HCT116 (cell line): Measurements from ENCODE around the gene INPP5E. TPM values are rescaled to one million over a fixed set of nuclear protein-coding genes. Genes with fewer than 3 reads are reported as not detected.

Experiments
- ATAC-seq: fragments of 200-7000 bp; cut with Tn5 transposase; 2 replicates; pipeline ENCODE4 v1.9.1; 2020; ENCODE audit warnings: mild to moderate bottlenecking, moderate library complexity
- BruUV-seq: library from RNA; stranded (reverse); fragments of 400-500 nt; replicated peaks from 2 replicates; lab custom pipeline; 2021; lab: Mats Ljungman, UMichigan
- CTCF ChIA-PET: fragments of 300-600 bp; sonication (Branson Sonifier 250); formaldehyde crosslinking; loops from one replicate; lab custom pipeline; 2021; ENCODE audit warnings: antibody characterized with exemption; lab: Charles Lee
- POLR2A ChIA-PET: fragments of 300-600, 350-600 bp; sonication (Branson Sonifier 250); formaldehyde crosslinking; loops from one replicate; lab custom pipeline; 2021; ENCODE audit warnings: antibody characterized with exemption; lab: Charles Lee
- RAD21 ChIA-PET, 2 experiments: fragments of 300-600 bp; sonication (Branson Sonifier 250); formaldehyde crosslinking; loops; one replicate each; lab custom pipeline; 2023; ENCODE audit warnings: low total read pairs in 2 of 2; ENCODE audit not compliant: uncharacterized antibody in 2 of 2, unreplicated experiment in 2 of 2, low non-redundant PET in 1 of 2; lab: Charles Lee
- DNase-seq: peaks from one replicate; pipeline ENCODE4 v3.0.0-alpha.2; 2010; ENCODE audit warnings: low read depth, low spot score
- H2AFZ ChIP-seq: fragments of 200-600 bp; shearing (Covaris generic), sonication (generic); 2 replicates; pipeline ENCODE4 v1.6.1; 2017; ENCODE audit warnings: low read depth, mixed run types, mixed read lengths, antibody characterized with exemption, low read length; ENCODE audit not compliant: poor library complexity, severe bottlenecking
- H3K27ac ChIP-seq: 2 replicates; pipeline ENCODE4 v1.5.1; 2012; ENCODE audit warnings: low read depth, low read length
- H3K27me3 ChIP-seq: fragments of 200-600 bp; sonication (generic); 2 replicates; pipeline ENCODE4 v1.6.1; 2016; ENCODE audit warnings: mixed run types, low read length, mixed read lengths; ENCODE audit not compliant: insufficient read depth
- H3K36me3 ChIP-seq, 2 experiments: fragments of 200-500 bp in 1 of 2; fragments of 200-600 bp in 1 of 2; sonication (Bioruptor generic) in 1 of 2; sonication (generic) in 1 of 2; 2 replicates each; pipeline versions ENCODE4 v1.5.1 to v1.6.1; 2014 to 2016; ENCODE audit warnings: low read length in 2 of 2, inconsistent platforms in 1 of 2, mixed read lengths in 1 of 2, mixed run types in 1 of 2; ENCODE audit not compliant: insufficient read depth in 2 of 2, control insufficient read depth in 1 of 2
- H3K4me1 ChIP-seq, 2 experiments: fragments of 200-600 bp in 1 of 2; sonication (generic) in 1 of 2; 2 replicates each; pipeline versions ENCODE4 v1.5.1 to v1.6.1; 2012 to 2017; ENCODE audit warnings: low read length in 2 of 2, inconsistent platforms in 1 of 2, mild to moderate bottlenecking in 1 of 2, mixed read lengths in 1 of 2, mixed run types in 1 of 2, moderate library complexity in 1 of 2; ENCODE audit not compliant: insufficient read depth in 2 of 2, control insufficient read depth in 1 of 2
- H3K4me2 ChIP-seq: fragments of 200-600 bp; sonication (generic); 2 replicates; pipeline ENCODE4 v1.6.1; 2017; ENCODE audit warnings: mixed run types, low read length, mixed read lengths
- H3K4me3 ChIP-seq, 2 experiments: fragments of 200-600 bp in 1 of 2; sonication (generic) in 1 of 2; replicated peaks in 1 of 2; 2 replicates each; pipeline ENCODE4 v1.5.1; 2011 to 2016; ENCODE audit warnings: low read length in 2 of 2, control low read depth in 1 of 2, low read depth in 1 of 2, mild to moderate bottlenecking in 1 of 2, mixed read lengths in 1 of 2, mixed run types in 1 of 2
- H3K79me2 ChIP-seq: fragments of 200-600 bp; sonication (generic); 2 replicates; pipeline ENCODE4 v1.6.1; 2017; ENCODE audit warnings: mild to moderate bottlenecking, mixed run types, low read length, moderate library complexity, mixed read lengths; ENCODE audit not compliant: insufficient read depth
- H3K9ac ChIP-seq: fragments of 200-600 bp; sonication (generic); 2 replicates; pipeline ENCODE4 v1.6.1; 2016; ENCODE audit warnings: low read length, mixed read lengths
- H3K9me2 ChIP-seq: fragments of 200-600 bp; sonication (generic), shearing (Covaris generic); 2 replicates; pipeline ENCODE4 v1.6.1; 2017; ENCODE audit warnings: mixed run types, mild to moderate bottlenecking, moderate library complexity; ENCODE audit not compliant: insufficient read depth
- H3K9me3 ChIP-seq, 2 experiments: fragments of 200-500 bp in 1 of 2; fragments of 200-600 bp in 1 of 2; sonication (Bioruptor generic) in 1 of 2; sonication (generic) in 1 of 2; 2 replicates each; pipeline ENCODE4 v1.6.1; 2014 to 2017; ENCODE audit warnings: low read length in 2 of 2, mixed read lengths in 2 of 2, inconsistent platforms in 1 of 2, low read depth in 1 of 2, mild to moderate bottlenecking in 1 of 2, mixed run types in 1 of 2, moderate library complexity in 1 of 2; ENCODE audit not compliant: control insufficient read depth in 1 of 2, insufficient read depth in 1 of 2
- H4K20me1 ChIP-seq: fragments of 200-600 bp; sonication (generic), shearing (Covaris generic); 2 replicates; pipeline ENCODE4 v1.6.1; 2017; ENCODE audit warnings: mixed run types, mild to moderate bottlenecking, moderate library complexity; ENCODE audit not compliant: insufficient read depth
- CBX3 ChIP-seq: IDR thresholded peaks from 2 replicates; pipeline ENCODE4 v1.6.1; 2012; ENCODE audit warnings: low read depth
- CEBPB ChIP-seq: IDR thresholded peaks from 2 replicates; pipeline ENCODE4 v1.6.1; 2012; ENCODE audit warnings: low read depth
- EGR1 ChIP-seq: IDR thresholded peaks from 2 replicates; pipeline ENCODE4 v1.6.1; 2012; ENCODE audit warnings: low read depth
- ELF1 ChIP-seq: IDR thresholded peaks from 2 replicates; pipeline ENCODE4 v1.6.1; 2012; ENCODE audit warnings: low read depth, borderline replicate concordance
- EZH2 ChIP-seq: fragments of 200-600 bp; sonication (generic); IDR thresholded peaks from 2 replicates; pipeline ENCODE4 v1.6.1; 2017; ENCODE audit warnings: antibody characterized with exemption, mixed run types
- EZH2phosphoT487 ChIP-seq: fragments of 200-600 bp; IDR thresholded peaks from 2 replicates; pipeline ENCODE4 v1.6.1; 2018; ENCODE audit warnings: antibody characterized with exemption, borderline replicate concordance
- JUND ChIP-seq: IDR thresholded peaks from 2 replicates; pipeline ENCODE4 v1.6.1; 2012
- POLR2AphosphoS5 ChIP-seq: IDR thresholded peaks from 2 replicates; pipeline ENCODE4 v1.6.1; 2011; ENCODE audit warnings: mild to moderate bottlenecking, low read depth, low read length, moderate library complexity
- RAD21 ChIP-seq: IDR thresholded peaks from 2 replicates; pipeline ENCODE4 v1.6.1; 2012; ENCODE audit warnings: low read depth, mild to moderate bottlenecking
- SIN3A ChIP-seq: IDR thresholded peaks from 2 replicates; pipeline ENCODE4 v1.6.1; 2012; ENCODE audit warnings: low read depth
- SP1 ChIP-seq: IDR thresholded peaks from 2 replicates; pipeline ENCODE4 v1.6.1; 2012; ENCODE audit warnings: low read depth
- SRF ChIP-seq: IDR thresholded peaks from 2 replicates; pipeline ENCODE4 v1.6.1; 2012; ENCODE audit warnings: low read depth
- TCF7L2 ChIP-seq: IDR thresholded peaks from 2 replicates; pipeline ENCODE4 v1.7.0; 2011; ENCODE audit warnings: borderline replicate concordance, inconsistent platforms; ENCODE audit not compliant: insufficient read depth, insufficient read length; ENCODE audit errors: extremely low read depth
- ZNF274 ChIP-seq: fragments of 200-500 bp; sonication (Bioruptor generic); IDR thresholded peaks from 2 replicates; pipeline ENCODE4 v1.6.1; 2014; ENCODE audit warnings: mild to moderate bottlenecking, low read depth, low read length, inconsistent platforms
- intact Hi-C: fragments of 100-400 bp; cut with micrococcal nuclease; formaldehyde crosslinking; loops from 2 replicates; pipeline ENCODE4 v1.10.0; 2022
- total RNA-seq: library from RNA; stranded (reverse); gene quantifications from one replicate; pipeline ENCODE4 v1.2.1, GENCODE V29; 2021; ENCODE audit not compliant: unreplicated experiment
- TF ChIP-seq, protein P1 (sequence below): IDR thresholded peaks from 2 replicates; pipeline ENCODE4 v1.6.1; 2011; ENCODE audit warnings: mild to moderate bottlenecking, low read length, moderate library complexity; ENCODE audit not compliant: insufficient replicate concordance; ENCODE audit errors: extremely low read depth
- TF ChIP-seq, protein P2 (sequence below): IDR thresholded peaks from 2 replicates; pipeline ENCODE4 v1.6.1; 2012

Gene INPP5E
- total RNA-seq, 1 experiment from 2014 or later, result 23.8 TPM

DNA sequence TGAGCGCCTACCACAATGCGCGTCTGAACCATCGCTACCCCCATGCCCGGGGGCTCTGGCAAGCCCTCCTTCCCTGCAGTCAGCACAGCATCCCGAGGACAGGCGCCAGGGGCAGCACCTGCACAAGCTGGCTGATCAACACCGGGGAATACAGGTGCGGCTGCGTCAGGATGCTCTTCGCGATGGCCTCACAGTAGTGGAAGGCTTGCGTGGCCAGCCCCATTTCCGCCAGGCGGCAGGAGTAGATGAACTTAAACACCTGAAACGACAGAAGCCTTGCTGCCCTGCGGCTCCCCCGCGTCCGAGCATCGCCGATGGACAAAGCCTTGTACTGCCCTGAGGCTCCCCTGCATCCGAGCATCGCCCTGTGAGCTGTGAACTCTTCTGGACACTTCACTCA is 17.7 kb upstream of the INPP5E start:
- no peaks in the 10 kb centered on the region for H3K27me3 ChIP-seq
- TF ChIP-seq, protein P1, sequence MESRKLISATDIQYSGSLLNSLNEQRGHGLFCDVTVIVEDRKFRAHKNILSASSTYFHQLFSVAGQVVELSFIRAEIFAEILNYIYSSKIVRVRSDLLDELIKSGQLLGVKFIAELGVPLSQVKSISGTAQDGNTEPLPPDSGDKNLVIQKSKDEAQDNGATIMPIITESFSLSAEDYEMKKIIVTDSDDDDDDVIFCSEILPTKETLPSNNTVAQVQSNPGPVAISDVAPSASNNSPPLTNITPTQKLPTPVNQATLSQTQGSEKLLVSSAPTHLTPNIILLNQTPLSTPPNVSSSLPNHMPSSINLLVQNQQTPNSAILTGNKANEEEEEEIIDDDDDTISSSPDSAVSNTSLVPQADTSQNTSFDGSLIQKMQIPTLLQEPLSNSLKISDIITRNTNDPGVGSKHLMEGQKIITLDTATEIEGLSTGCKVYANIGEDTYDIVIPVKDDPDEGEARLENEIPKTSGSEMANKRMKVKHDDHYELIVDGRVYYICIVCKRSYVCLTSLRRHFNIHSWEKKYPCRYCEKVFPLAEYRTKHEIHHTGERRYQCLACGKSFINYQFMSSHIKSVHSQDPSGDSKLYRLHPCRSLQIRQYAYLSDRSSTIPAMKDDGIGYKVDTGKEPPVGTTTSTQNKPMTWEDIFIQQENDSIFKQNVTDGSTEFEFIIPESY, result no peak
- TF ChIP-seq TCF7L2 (no peak), EZH2 (no peak), EZH2phosphoT487 (no peak), CEBPB (no peak), POLR2AphosphoS5 (no peak), RAD21 (no peak)
- DNase-seq (no peak), ATAC-seq (no peak)
- H3K9me2 ChIP-seq, result no peaks in the 10 kb centered on the region
- RAD21 ChIA-PET, result no interaction called here
- no peak overlapping the region for H3K4me3 ChIP-seq
- H4K20me1 ChIP-seq, result no peaks in the 10 kb centered on the region
- no TSS peak for BruUV-seq
- H3K79me2 ChIP-seq, result 0 out of 2 replicates have a peak, but pooled peaks cover 11% of the 10 kb centered on the region
- POLR2A ChIA-PET, result no interaction called here
- H3K36me3 ChIP-seq, result peaks cover 49 to 51% of the 10 kb centered on the region in 2 experiments; a peak in 3 of 4 replicates
- H3K27ac ChIP-seq, result no peak overlapping the region
- H3K9ac ChIP-seq, result no peak overlapping the region
- H3K9me3 ChIP-seq, result no peaks in the 10 kb centered on the region
- H3K4me1 ChIP-seq, result no peaks in the 10 kb centered on the region
- no peak overlapping the region for H2AFZ ChIP-seq
- intact Hi-C loops, result no loop called here
- no peak overlapping the region for H3K4me2 ChIP-seq
- CTCF ChIA-PET, result no interaction called here

DNA sequence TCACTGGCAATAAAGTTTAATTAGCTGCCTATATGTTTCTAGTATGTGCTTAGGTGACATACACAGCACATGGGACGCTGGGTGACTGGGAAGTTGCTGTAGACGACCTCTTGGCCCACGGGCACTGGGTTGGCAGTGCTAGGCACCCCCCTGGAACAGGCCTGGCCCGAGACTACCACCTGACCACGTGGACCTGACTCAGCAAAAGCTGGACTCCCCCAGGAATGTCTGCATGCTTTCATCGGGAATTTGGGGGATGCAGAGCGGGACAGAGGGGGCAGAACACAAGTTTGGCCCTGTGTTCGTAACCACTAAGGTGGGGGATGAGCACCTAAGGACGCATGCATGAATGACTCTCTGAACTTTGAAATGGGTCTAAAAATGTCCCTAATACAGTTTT is 16.6 kb upstream of the INPP5E start:
- H4K20me1 ChIP-seq, result no peaks in the 10 kb centered on the region
- H3K4me1 ChIP-seq, result no peaks in the 10 kb centered on the region
- H3K27me3 ChIP-seq, result no peaks in the 10 kb centered on the region
- TF ChIP-seq, protein P2, sequence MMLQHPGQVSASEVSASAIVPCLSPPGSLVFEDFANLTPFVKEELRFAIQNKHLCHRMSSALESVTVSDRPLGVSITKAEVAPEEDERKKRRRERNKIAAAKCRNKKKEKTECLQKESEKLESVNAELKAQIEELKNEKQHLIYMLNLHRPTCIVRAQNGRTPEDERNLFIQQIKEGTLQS, result no peak
- TF ChIP-seq SP1 (no peak), CEBPB (no peak), SIN3A (no peak), EZH2phosphoT487 (no peak), EZH2 (no peak), POLR2AphosphoS5 (no peak), ELF1 (no peak), SRF (no peak), CBX3 (no peak), EGR1 (no peak), JUND (no peak), ZNF274 (no peak)
- TF ChIP-seq, protein P1, result no peak
- CTCF ChIA-PET, result no interaction called here
- no TSS peak for BruUV-seq
- no peak overlapping the region for H3K4me2 ChIP-seq
- no peak for ATAC-seq
- no peak overlapping the region for H3K9ac ChIP-seq
- no peaks in the 10 kb centered on the region for H3K9me3 ChIP-seq
- intact Hi-C loops, result no loop called here
- peaks cover 8% of the 10 kb centered on the region; the same call in 1 of the 2 replicates for H3K79me2 ChIP-seq
- POLR2A ChIA-PET, result no interaction called here
- no peak overlapping the region for H2AFZ ChIP-seq
- no peak for DNase-seq
- no peak overlapping the region for H3K27ac ChIP-seq
- no peaks in the 10 kb centered on the region for H3K9me2 ChIP-seq
- H3K36me3 ChIP-seq, result peaks cover 52% of the 10 kb centered on the region in 2 experiments; a peak in 3 of 4 replicates
- RAD21 ChIA-PET, result no interaction called here
- H3K4me3 ChIP-seq, result no peak overlapping the region
